Epithelial cell of umbilical artery (primary cell): Measurements from ENCODE around the gene B3GALT5. TPM values are rescaled to one million over a fixed set of nuclear protein-coding genes. Genes with fewer than 3 reads are reported as not detected.

Source experiments
- total RNA-seq: library from RNA; depleted of rRNA; stranded (reverse); fragments of >200 nt; gene quantifications from 2 replicates; pipeline ENCODE4 v1.2.3, GENCODE V29; 2014

B3GALT5 gene, protein sequence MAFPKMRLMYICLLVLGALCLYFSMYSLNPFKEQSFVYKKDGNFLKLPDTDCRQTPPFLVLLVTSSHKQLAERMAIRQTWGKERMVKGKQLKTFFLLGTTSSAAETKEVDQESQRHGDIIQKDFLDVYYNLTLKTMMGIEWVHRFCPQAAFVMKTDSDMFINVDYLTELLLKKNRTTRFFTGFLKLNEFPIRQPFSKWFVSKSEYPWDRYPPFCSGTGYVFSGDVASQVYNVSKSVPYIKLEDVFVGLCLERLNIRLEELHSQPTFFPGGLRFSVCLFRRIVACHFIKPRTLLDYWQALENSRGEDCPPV
- under 0.01 TPM in 1 of 2 replicates, not detected in the other for total RNA-seq

DNA sequence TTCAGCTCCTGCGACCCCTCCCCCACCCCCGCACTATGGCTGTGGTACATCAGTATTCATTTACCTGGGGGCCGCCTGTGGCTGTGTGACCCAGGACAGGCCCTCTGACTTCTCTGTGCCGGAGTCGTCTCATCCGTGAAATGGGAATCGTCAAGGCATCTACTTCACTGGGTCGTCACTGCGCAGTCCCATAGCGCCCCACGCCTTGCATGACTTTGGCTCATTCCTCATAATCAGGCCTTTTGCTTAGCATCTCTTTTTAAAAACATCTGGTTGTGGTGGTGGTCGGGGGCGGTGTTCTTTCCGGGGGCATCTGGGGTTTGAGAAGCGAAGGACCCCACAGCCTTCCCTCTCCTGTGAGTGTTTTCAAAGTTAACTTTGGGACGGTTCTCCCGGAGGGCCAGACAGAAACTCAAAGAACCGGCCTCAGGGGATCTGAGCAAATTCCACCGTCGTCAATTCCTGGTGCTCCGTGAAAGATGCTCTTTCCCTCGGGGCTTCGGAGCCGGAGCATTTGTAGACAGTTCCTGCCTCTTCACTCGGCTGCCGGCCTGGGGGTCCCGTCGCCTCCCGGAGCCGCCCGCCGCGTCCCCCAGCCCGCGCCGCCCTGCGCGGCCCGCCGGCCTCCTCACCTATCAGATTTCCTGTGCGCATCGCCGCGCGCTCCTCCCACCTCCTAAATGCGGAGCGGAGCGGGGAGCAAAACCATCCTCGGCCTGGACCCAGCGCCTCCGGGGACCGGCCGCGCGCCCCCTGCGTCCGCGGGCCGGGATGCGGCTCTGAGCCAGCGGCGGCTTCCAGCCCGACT lies at the start of gene B3GALT5:
TSS of gene B3GALT5 (plus strand) at position 708 of the 808 bp plus-strand sequence. CDS start 47,620 bp downstream, outside the sequence.

Other genes starting within 250 kb of the B3GALT5 start
- gene LCA5L, start 167.2 kb upstream of the B3GALT5 start, total RNA-seq, result 0.91 and 0.97 TPM in 2 replicates
- 0.65 TPM in 1 of 2 replicates, not detected in the other for gene SH3BGR, start 161.0 kb upstream of the B3GALT5 start, total RNA-seq
- gene IGSF5, start 132.2 kb downstream of the B3GALT5 start, total RNA-seq, result not detected in 2 replicates